GM23248 (cell line): Measurements from ENCODE around the gene MFSD2A. TPM values are rescaled to one million over a fixed set of nuclear protein-coding genes. Genes with fewer than 3 reads are reported as not detected.

Experiments used
- DNase-seq: peaks from one replicate; pipeline ENCODE4 v3.0.0-alpha.2; 2015
- H2AFZ ChIP-seq: fragments of 200-600 bp; sonication (generic); 2 replicates; pipeline ENCODE4 v1.6.1; 2016; ENCODE audit warnings: antibody characterized with exemption
- H3F3A ChIP-seq: fragments of 200-600 bp; sonication (generic); 2 replicates; pipeline ENCODE4 v1.6.1; 2016; ENCODE audit warnings: mild to moderate bottlenecking, antibody characterized with exemption, mixed run types; ENCODE audit not compliant: insufficient read depth
- H3K27ac ChIP-seq: fragments of 200-600 bp; sonication (generic); 2 replicates; pipeline ENCODE4 v1.5.1; 2016; ENCODE audit warnings: mild to moderate bottlenecking
- H3K27me3 ChIP-seq: fragments of 200-600 bp; sonication (generic); replicated peaks from 2 replicates; pipeline ENCODE4 v1.6.1; 2016; ENCODE audit warnings: mild to moderate bottlenecking; ENCODE audit not compliant: insufficient read depth
- H3K36me3 ChIP-seq: fragments of 200-600 bp; sonication (generic); 2 replicates; pipeline ENCODE4 v1.6.1; 2016; ENCODE audit warnings: low read depth, mild to moderate bottlenecking
- H3K4me1 ChIP-seq: fragments of 200-600 bp; sonication (generic); 2 replicates; pipeline ENCODE4 v1.6.1; 2016; ENCODE audit warnings: mild to moderate bottlenecking; ENCODE audit not compliant: insufficient read depth
- H3K4me2 ChIP-seq: fragments of 200-600 bp; sonication (generic); one replicate; pipeline ENCODE4 v1.6.1; 2016; ENCODE audit warnings: mild to moderate bottlenecking; ENCODE audit not compliant: unreplicated experiment
- H3K4me3 ChIP-seq: fragments of 200-600 bp; sonication (generic); 2 replicates; pipeline ENCODE4 v1.5.1; 2016; ENCODE audit warnings: mild to moderate bottlenecking
- H3K79me2 ChIP-seq: fragments of 200-600 bp; sonication (generic); 2 replicates; pipeline ENCODE4 v1.6.1; 2016; ENCODE audit warnings: mild to moderate bottlenecking; ENCODE audit not compliant: insufficient read depth
- H3K9ac ChIP-seq: fragments of 200-600 bp; sonication (generic); 2 replicates; pipeline ENCODE4 v1.6.1; 2016; ENCODE audit warnings: mild to moderate bottlenecking
- H3K9me2 ChIP-seq: fragments of 200-600 bp; sonication (generic); 2 replicates; pipeline ENCODE4 v1.6.1; 2016; ENCODE audit warnings: mixed run types, mild to moderate bottlenecking, moderate library complexity; ENCODE audit not compliant: insufficient read depth
- H3K9me3 ChIP-seq: fragments of 200-600 bp; sonication (generic); one replicate; pipeline ENCODE4 v1.6.1; 2017; ENCODE audit warnings: low read depth
- H4K20me1 ChIP-seq: fragments of 200-600 bp; sonication (generic); 2 replicates; pipeline ENCODE4 v1.6.0; 2016; ENCODE audit not compliant: insufficient read depth
- EZH2 ChIP-seq: fragments of 200-600 bp; sonication (generic); IDR thresholded peaks from 2 replicates; pipeline ENCODE4 v1.6.1; 2018; ENCODE audit warnings: antibody characterized with exemption, mild to moderate bottlenecking; ENCODE audit not compliant: insufficient read depth, poor library complexity, severe bottlenecking
- EZH2phosphoT487 ChIP-seq: fragments of 200-600 bp; sonication (generic); IDR thresholded peaks from 2 replicates; pipeline ENCODE4 v1.6.1; 2018; ENCODE audit warnings: antibody characterized with exemption, moderate library complexity, mild to moderate bottlenecking, low read depth; ENCODE audit not compliant: insufficient read depth
- WGBS, 2 experiments: methylation state at CpG; one replicate each; pipeline ENCODE4 v1.1.6; 2015 to 2017; ENCODE audit warnings: low lambda C conversion rate in 2 of 2, low coverage in 1 of 2; ENCODE audit errors: missing lambda C conversion rate in 2 of 2; 5-methylcytosine and 5-hydroxymethylcytosine counted together
- in situ Hi-C: fragments of 300-500 bp; cut with MboI; formaldehyde crosslinking; loops from 2 replicates; pipeline ENCODE4 v1.15.0; 2020
- polyA plus RNA-seq: library from polyadenylated mRNA; unstranded; fragments of >200 nt; fragmentation: Nextera tagmentation; extraction: Ambion mirVana; gene quantifications from 2 replicates; pipeline ENCODE4 v1.2.1, GENCODE V29; 2016
- total RNA-seq: library from RNA; depleted of rRNA; stranded (reverse); fragments of >200 nt; shearing (Covaris generic); gene quantifications from 2 replicates; pipeline ENCODE4 v1.2.3, GENCODE V29; 2014

Gene MFSD2A
- total and polyA plus RNA-seq, 2 experiments from 2014 or later, result 4.2 to 4.6 TPM

- Histone ChIP-seq H3K9me3 (no peaks in the 10 kb centered on the region), H3K79me2 (no peaks in the 10 kb centered on the region), H3K9me2 (no peaks in the 10 kb centered on the region), H3K4me2 (no peak overlapping the region), H3K27ac (no peak overlapping the region), H3F3A (0 out of 2 replicates have a peak, but pooled peaks cover 7% of the 10 kb centered on the region), H3K4me3 (no peak overlapping the region), H3K36me3 (no peaks in the 10 kb centered on the region), H3K27me3 (no peaks in the 10 kb centered on the region), H3K4me1 (peaks cover 8% of the 10 kb centered on the region; the same call in 1 of the 2 replicates), H2AFZ (no peak overlapping the region), H3K9ac (no peak overlapping the region), H4K20me1 (no peaks in the 10 kb centered on the region)
- WGBS, 2 experiments, result 86 to 91% methylated on average over 1 of the region's 1 CpG
- in situ Hi-C loops, result no loop called here
- DNase-seq, result no peak
- TF ChIP-seq EZH2 (no peak), EZH2phosphoT487 (no peak)
Observed at GRCh38 chr1:39995973-39996393, 41.0 kb downstream of the MFSD2A start.

GRCh38 chr1:39996396-39997004 is 41.6 kb downstream of the MFSD2A start:
- Histone ChIP-seq H3K9me3 (no peaks in the 10 kb centered on the region), H3K27ac (no peak overlapping the region), H2AFZ (no peak overlapping the region), H3K4me1 (peaks cover 8% of the 10 kb centered on the region; the same call in 1 of the 2 replicates), H3K79me2 (no peaks in the 10 kb centered on the region), H3K4me3 (no peak overlapping the region), H3K27me3 (no peaks in the 10 kb centered on the region), H4K20me1 (no peaks in the 10 kb centered on the region), H3K9me2 (no peaks in the 10 kb centered on the region), H3K36me3 (no peaks in the 10 kb centered on the region), H3K4me2 (no peak overlapping the region), H3F3A (0 out of 2 replicates have a peak, but pooled peaks cover 7% of the 10 kb centered on the region), H3K9ac (no peak overlapping the region)
- peak; percentile 34 for DNase-seq
- in situ Hi-C loops, result no loop called here
- no peak for TF ChIP-seq EZH2
- TF ChIP-seq EZH2phosphoT487, result no peak

- H3K27me3 ChIP-seq, result no peaks in the 10 kb centered on the region
- H3K27ac ChIP-seq, result no peak overlapping the region
- H3K4me2 ChIP-seq, result no peak overlapping the region
- no peaks in the 10 kb centered on the region for H3F3A ChIP-seq
- no peak overlapping the region for H3K9ac ChIP-seq
- H3K9me3 ChIP-seq, result no peaks in the 10 kb centered on the region
- H3K79me2 ChIP-seq, result no peaks in the 10 kb centered on the region
- no peak for DNase-seq
- H3K9me2 ChIP-seq, result no peaks in the 10 kb centered on the region
- no peak overlapping the region for H2AFZ ChIP-seq
- no peak overlapping the region for H3K4me3 ChIP-seq
- H4K20me1 ChIP-seq, result no peaks in the 10 kb centered on the region
- no peak for TF ChIP-seq EZH2
- no peak for TF ChIP-seq EZH2phosphoT487
- no peaks in the 10 kb centered on the region for H3K36me3 ChIP-seq
- no peaks in the 10 kb centered on the region for H3K4me1 ChIP-seq
- in situ Hi-C loops, result no loop called here
- 75% methylated on average over 2 of the region's 2 CpGs for WGBS, 2 experiments
Observed at GRCh38 chr1:40001456-40001855, 46.5 kb downstream of the MFSD2A start.

- no peaks in the 10 kb centered on the region for H3K9me2 ChIP-seq
- no peaks in the 10 kb centered on the region for H3K27me3 ChIP-seq
- no peaks in the 10 kb centered on the region for H3K4me1 ChIP-seq
- no peak for DNase-seq
- no peak overlapping the region for H3K4me2 ChIP-seq
- no peaks in the 10 kb centered on the region for H3K36me3 ChIP-seq
- H3F3A ChIP-seq, result no peaks in the 10 kb centered on the region
- H3K9me3 ChIP-seq, result no peaks in the 10 kb centered on the region
- H3K4me3 ChIP-seq, result no peak overlapping the region
- TF ChIP-seq EZH2 (no peak), EZH2phosphoT487 (no peak)
- WGBS, 2 experiments, result 60 to 67% methylated on average over 10 of the region's 10 CpGs
- no peak overlapping the region for H2AFZ ChIP-seq
- in situ Hi-C loops, result no loop called here
- H3K9ac ChIP-seq, result no peak overlapping the region
- no peaks in the 10 kb centered on the region for H3K79me2 ChIP-seq
- H4K20me1 ChIP-seq, result no peaks in the 10 kb centered on the region
- H3K27ac ChIP-seq, result no peak overlapping the region
Observed at GRCh38 chr1:40003156-40004093, 48.5 kb downstream of the MFSD2A start.
